GM13977 (cell line): ENCODE results near the gene APBB2.

Experiments
- DNase-seq: peaks from one replicate; pipeline ENCODE4 v3.0.0; 2012; ENCODE audit warnings: low spot score
- CTCF ChIP-seq: IDR thresholded peaks from 2 replicates; pipeline ENCODE4 v1.5.1; 2012; ENCODE audit warnings: mild to moderate bottlenecking, control low read depth; ENCODE audit not compliant: insufficient read depth; ENCODE audit errors: extremely low read depth, missing control alignments
- in situ Hi-C: fragments of 300-500 bp; cut with MboI; formaldehyde crosslinking; loops from one replicate; pipeline ENCODE4 v1.12.0; 2022; ENCODE audit warnings: low sequenced_read_pairs, low pct_unique_long_range_greater_than_20kb, mixed read lengths, inconsistent platforms; ENCODE audit not compliant: unreplicated experiment

The APBB2 gene

GRCh38 chr4:41212616-41213203 is 1.6 kb downstream of the APBB2 start:
- peak; percentile 41 for TF ChIP-seq CTCF
- peak; percentile 45 for DNase-seq
- in situ Hi-C loops = loop anchor here (10.0 to 25.0 kb wide), 2 partner anchors 238 to 475 kb away; partner anchors contain the start of gene NSUN7

GRCh38 chr4:41211951-41212615 is 2.3 kb downstream of the APBB2 start:
- in situ Hi-C loops = loop anchor here (10.0 to 25.0 kb wide), 2 partner anchors 237 to 475 kb away; partner anchors contain the start of gene NSUN7
- no peak for TF ChIP-seq CTCF
- DNase-seq = no peak

GRCh38 chr4:41209901-41210300 is 4.4 kb downstream of the APBB2 start:
- DNase-seq = no peak
- TF ChIP-seq CTCF = no peak
- in situ Hi-C loops = loop anchor here (10.0 to 25.0 kb wide), 2 partner anchors 235 to 473 kb away; partner anchors contain the start of gene NSUN7

- DNase-seq = no peak
- in situ Hi-C loops = loop anchor here (25.0 kb wide), 1 partner anchor 472 kb away; the partner anchor contains the start of gene NSUN7
- no peak for TF ChIP-seq CTCF
Measured at GRCh38 chr4:41209187-41209586, 5.2 kb downstream of the APBB2 start.

- in situ Hi-C loops = loop anchor here (25.0 kb wide), 1 partner anchor 470 kb away; the partner anchor contains the start of gene NSUN7
- TF ChIP-seq CTCF = no peak
- DNase-seq = no peak
Measured at GRCh38 chr4:41207291-41207831, 7.0 kb downstream of the APBB2 start.

GRCh38 chr4:41205854-41206460 is 8.4 kb downstream of the APBB2 start:
- no peak for DNase-seq
- no peak for TF ChIP-seq CTCF
- in situ Hi-C loops = loop anchor here (25.0 kb wide), 1 partner anchor 469 kb away; the partner anchor contains the start of gene NSUN7
